HG02943 (cell line): ENCODE results near the gene PHF12.
"Not testable (repeated sequence)": the region's sequence is repeated elsewhere in the genome, so short reads cannot be mapped to it uniquely, and the experiment has no call there.

Source experiments
- ATAC-seq: cut with Tn5 transposase; IDR thresholded peaks from one replicate; pipeline ENCODE4 v1.9.1; 2021; ENCODE audit warnings: mild to moderate bottlenecking, low read depth, moderate library complexity; ENCODE audit not compliant: unreplicated experiment

Gene PHF12

DNA sequence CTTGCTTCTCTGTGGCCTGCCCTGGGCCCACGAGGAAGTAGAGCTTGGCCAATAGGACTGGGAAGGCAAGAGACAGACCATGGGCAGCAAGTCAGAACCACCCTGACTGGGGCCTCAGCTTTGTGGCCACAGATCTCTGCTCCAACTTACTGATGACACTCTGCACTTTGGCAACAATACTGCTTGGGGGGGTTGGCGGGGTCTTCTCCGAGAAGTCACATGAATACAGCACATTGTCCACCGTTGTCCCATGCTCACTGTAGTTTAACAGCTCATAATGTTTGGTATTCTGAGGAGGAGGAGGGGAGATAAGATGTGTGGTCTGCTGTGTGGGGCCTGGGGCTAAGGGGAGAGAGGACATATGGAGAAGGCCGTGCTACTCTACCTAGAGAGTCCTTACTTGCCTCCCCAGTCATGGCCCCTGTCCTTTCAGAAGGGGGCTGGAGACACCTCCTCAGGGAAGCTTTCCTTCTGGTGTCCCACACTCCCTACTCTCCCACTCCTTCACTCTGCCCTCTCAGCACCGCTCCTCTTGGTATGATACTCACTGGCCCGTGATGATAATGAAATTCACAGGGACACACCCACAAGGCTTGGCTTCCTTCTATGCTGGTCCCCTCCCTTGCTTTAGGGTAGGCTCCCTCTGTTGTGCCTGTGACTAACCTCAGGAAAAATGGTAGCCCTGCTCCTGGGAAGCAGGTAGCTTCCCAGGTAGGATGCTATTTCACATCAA is 44.4 kb downstream of the PHF12 start:
- no peak for ATAC-seq

DNA sequence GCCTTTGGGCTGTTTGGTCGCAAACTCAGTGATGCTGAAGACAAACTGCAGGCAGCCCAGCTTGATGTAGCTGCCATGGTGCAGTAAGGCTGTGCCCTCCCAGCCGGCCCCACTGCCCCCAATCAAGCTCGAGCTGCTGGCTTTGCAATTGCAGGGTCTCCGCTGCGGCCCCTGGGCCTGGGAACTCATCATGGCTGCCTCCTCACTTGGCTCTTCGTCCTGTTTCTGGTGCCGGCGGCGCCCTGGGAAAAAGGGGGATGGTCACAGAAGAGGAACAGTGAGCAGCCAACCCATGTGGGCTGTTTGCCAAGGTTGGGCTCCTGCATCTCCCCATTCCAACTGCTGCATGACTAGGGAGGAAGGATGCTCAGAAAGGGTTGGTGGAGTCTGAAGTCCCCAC is 45.0 kb downstream of the PHF12 start:
- no peak for ATAC-seq

DNA sequence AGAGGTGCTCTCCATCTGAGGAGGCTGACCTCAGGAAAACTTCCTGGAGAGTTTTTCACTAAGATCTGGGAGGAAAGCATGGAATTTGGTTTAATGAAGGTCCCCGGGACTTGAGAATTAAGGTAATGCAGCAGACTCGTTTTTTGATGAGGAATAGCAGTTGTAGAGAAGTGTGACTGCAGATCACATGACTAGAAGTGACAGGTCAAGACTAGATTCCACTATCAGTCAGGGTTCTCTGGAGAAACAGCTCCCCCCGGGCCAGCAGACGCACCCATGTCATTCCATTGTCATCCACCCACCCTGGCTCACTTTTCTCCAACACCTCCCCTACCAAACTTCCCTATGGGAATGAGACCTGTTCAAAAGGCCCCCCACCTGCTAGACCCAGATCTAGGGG is 46.5 kb downstream of the PHF12 start:
- no peak for ATAC-seq

DNA sequence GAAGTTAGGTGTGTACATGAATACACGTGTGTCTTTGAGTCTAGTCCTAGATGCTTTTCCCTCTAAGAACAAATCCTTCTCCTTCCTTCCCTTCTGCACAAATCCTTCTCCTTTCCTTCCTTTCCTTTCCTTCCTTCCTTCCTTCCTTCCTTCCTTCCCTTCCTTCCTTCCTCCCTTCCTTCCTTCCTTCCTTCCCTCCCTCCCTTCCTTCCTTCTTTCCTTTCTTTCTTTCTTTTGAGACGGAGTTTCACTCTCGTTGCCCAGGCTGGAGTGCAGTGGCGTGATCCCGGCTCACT is 47.8 kb downstream of the PHF12 start:
- not testable (repeated sequence) for ATAC-seq

DNA sequence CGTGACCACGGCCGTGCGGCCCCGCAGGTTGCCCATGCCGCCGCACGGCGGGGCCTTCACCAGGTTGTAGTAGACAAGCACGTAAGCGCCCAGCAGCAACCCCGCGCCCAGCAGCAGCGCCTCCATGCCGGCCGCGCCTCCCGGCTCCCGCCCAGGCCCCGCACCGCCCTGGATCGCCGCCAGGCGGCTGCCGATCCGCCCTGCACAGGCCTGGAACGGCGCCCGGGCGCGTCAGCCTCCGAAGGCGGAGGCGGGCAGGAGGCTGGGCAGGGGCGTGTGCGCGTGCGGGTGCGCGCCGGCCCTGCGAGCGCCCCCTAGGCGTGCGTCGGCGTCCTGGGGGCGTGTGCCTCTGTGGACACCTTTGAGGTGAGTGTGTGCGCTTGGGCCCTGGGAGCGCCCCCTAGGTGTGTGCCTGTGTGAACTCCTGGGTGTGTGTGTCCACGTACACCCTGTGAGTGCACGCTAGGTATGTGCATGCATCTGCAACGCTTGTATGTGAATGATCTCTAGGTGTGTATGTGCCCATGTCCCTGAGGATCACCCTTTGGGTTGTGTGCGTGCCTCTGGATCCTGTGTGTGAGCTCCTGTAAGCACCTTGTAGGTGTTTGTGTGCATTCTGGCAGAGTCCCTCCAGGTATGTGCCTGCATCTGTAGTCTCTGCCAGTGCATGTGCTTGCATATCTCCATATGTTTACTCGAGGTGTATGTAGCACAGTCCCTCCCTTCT is 48.3 kb downstream of the PHF12 start, which contains the start of gene DHRS13:
TSS of gene DHRS13 (minus strand) at position 261 of the 727 bp plus-strand sequence. CDS start at position 126, 135 bp downstream.
- ATAC-seq, result peak; percentile 85

DNA sequence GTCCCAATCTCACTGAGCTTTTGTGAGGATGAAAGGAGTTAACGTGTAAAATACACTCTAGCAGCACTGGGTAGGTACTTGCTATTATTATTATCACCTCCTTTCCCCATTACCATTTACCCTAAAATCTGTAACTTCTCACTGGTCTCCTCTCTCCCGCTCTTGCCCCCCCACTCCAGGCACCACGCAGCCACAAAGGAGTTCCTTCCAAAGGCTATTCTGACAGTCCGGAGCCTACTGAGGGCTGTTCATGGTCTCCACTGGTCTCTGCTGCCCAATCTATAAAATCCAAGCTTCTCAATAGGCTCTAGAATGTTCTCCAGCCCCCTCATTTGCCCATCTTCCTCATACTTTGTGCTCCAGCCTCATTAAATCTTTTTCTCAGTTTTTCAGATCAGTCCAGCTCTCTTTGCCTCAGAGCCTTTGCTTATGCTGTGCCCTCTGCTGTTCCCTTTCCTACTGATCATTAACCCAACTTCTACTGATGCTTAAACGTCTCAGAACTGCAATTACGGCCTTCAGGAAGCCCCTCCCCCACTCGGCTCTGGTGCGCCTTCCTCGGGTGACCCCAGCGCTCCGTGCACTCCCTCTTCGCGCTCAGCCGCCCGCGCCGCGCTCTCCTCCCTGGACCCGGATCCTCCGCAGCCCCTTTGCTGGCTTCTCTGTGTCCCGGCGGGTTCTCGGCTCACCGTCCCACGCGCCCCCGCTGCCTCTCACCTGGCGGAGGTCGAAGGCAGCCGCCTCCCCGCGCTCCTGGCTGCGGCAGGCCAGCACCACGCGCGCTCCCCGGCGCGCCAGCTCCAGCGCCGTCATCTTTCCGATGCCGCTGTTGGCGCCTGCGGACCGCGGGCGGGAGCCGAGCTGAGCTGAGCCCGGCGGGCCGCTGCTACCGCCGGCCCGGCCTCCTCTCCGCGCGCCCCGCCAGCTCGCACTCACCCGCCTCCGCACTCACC is 49.2 kb downstream of the PHF12 start:
- peak; percentile 37 for ATAC-seq

DNA sequence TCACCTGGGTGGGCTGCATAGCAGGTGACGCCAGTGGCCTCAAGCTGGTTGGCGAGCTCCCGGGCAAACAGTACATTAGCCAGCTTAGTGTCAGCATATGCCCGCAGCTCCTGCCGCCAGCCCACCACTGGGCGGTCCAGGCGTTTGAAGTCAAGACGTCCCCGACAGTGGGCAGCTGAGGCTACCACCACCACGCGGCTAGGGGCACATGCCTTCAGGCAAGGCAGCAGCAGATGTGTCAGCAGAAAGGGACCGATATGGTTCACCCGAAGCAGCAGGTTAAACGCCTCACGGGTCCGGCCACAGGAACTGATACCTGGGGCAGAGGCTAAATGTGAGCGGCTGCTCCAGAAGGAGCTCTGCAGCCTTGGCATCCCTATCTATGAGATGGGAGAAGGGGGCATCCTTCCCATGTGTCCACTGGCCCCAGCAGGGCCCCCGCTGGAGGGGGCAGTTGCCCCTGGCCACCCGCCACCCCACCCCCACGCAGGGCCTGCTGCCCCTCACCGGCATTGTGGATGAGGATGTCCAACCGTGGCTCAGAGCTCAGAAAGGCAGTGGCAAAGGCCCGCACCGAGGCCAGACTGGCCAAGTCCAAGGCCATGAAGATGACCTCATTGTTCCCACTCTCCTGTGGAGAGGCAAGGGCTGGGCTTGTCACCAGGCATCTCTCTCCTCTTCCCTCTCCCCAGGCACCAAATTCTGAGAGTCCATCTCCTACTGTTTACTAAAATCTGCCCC is 50.2 kb downstream of the PHF12 start:
- no peak for ATAC-seq

DNA sequence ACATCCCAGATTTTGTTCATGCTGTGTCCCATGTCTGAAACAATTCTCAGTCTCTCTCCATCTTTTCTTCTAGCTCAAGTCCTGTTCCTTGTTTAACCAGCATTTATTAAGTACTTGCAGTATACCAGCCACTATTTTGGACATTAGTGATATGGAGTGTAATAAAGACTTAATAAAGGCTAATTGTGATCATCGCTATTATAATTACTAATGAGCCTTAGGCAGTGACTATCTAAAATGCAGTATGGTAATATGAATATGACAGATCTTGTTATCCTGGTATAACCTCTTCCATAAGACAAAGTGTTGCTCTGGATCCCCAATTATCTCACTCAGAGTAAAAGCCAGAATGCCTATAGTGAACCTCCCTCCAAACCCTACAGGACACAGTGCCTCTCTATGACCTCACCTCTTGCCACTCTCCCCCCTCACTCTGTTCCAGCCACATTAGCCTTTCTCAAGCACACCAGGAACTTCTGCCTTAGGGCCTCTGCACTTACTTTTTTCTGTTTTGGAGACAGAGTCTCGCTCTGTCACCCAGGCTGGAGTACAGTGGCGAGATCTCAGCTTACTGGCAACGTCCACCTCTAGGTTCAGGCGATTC is 52.0 kb downstream of the PHF12 start:
- ATAC-seq, result no peak

DNA sequence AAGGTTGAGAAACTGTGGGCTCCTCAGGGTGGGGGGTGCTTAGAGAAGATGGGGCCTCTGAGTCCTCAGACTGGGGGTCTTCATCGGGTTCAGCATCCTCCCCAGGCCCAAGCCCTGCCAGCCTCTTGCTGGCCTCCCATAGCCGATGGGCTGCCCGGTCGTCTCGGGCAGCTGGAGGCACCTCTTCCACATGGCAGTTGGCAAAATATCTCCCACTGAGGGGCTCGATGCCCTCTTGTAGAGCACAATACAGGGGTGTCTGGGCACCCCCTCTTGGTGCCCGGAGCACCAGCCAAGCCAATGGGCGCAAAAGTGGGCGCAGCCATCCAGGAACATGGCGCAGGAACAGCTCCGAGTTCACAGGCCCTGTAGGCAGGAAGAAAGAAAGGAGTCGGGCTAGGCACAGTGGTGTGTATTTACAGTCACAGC is 52.8 kb downstream of the PHF12 start:
- no peak for ATAC-seq

DNA sequence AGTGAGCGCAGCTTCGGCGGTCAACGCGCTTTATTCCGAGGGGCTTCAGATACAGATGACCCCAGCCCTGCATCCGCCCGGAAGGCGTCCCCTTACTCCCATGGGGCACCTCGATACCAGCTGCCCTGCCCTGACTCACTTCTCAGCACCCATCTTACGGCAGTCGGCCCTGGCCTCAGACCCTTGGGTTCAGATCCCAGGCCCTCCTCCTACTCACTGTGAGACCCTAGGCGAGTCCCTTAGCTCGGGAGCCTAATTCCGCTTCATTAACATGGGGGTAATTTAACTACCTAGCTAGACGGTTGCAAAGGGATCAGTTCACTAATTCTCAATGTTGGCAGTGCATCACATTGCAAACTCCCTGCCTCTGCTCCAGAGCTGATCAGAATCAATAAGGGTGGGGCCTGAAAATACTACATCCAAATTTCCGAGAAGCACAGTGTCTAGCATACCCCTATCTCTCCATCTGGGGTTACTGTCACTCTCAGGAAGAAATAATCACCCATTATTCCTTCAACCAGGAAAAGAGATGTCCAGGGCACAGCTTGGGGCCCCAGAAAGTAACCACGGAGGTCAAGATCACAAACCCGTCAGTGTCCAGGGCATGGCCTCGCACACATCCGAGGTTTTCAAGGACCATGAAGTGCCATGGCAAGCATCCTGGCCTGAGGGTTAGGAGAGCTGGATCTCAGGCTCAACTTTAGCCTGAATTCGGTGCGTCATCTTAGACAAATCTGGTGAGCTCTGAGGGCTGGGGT is 53.4 kb downstream of the PHF12 start:
- no peak for ATAC-seq

DNA sequence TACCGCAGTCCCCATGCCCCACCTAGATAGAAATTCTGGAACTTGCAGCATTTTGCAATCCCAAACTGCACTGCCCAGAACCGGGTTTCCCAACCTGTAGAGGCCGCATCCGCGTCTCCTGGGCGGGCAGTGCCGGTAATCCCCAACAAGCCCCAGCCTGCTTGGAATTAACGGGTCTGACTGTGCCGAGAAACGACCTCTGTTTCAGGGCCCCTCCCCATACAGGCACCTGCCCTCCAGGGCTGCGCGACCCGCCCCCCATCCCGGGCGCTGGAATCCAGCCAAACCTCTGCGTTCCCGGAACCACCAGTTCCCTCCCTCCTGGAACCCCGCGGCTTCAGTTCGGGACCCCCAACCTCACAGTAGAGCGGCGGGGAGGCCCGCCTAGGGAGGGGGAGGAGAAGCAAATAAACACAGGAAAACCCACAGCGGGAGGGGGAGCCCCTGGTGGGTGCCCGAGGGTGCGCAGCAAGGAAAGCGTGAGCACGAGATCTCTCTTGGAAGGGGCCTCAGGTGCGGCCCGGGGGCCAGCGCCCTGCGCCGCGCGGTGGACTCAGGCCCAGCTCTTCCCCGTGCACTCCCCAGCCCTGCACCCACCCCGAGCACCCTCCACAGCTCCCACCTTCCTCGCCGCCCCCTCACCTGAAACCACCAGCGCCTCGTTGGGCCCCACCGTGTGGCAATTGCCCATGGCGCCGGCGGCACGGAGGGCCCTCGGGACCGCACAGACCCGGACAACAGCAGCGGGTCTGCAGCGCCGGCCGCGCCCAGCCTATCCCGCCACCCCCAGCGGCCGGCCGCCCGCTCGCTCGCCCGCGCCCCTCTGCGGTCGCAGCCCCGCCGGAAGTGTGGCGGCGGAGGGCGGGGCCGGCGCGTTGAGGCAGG is 54.2 kb downstream of the PHF12 start, which contains the start of gene FLOT2:
TSS of gene FLOT2 (minus strand) at position 850 of the 885 bp plus-strand sequence. CDS start at position 691, 159 bp downstream.
- no peak for ATAC-seq

DNA sequence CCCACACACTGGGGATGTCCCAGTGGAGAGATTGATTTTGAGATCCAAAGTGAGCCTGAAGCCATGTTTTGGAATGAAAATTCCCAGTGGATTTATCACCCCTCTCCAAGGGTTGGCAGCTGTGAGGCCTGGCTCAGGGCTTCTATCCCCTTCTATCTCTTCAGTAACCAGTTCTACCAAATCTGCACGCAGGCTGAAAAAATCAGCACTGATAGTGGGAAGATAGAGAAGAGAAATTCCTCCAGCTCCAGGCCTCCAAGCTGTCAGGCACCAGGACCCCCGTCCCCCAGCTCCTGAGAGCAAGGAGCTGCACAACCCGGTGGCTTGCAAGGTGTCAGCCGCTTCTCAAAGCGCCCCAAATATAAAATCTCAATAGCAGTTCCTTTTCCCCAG is 54.8 kb downstream of the PHF12 start:
- no peak for ATAC-seq

DNA sequence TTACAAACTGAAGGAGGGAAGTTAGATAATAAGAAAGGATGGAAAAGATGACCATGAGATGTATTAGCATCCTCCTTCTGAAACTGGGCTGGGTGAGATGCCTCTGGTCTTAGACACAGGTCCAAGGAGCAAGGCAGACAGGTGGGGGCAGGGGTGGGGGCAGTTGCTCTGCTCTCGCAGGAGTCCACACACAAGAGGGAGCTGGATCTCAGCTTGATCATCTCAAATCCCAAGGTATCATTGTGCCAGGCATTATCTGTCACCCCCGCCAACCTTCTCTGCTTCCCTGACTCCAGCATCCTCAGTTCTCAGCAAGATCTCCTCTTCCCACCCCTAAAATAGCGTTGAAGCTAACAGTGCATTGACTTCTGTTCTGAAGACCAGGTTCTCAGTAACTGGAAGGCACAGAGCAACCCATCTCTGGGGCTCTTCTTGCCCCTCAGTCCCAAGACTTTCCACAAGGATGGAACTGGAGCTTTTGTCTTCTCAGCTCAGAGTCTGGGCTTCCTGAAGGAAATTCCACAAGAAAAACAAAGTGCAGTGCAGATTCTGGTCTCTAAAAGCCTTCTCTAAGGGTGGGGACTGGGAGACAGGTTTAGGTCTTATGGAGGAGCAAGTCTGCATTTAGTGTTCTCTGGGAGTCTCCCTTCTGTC is 55.4 kb downstream of the PHF12 start:
- no peak for ATAC-seq

DNA sequence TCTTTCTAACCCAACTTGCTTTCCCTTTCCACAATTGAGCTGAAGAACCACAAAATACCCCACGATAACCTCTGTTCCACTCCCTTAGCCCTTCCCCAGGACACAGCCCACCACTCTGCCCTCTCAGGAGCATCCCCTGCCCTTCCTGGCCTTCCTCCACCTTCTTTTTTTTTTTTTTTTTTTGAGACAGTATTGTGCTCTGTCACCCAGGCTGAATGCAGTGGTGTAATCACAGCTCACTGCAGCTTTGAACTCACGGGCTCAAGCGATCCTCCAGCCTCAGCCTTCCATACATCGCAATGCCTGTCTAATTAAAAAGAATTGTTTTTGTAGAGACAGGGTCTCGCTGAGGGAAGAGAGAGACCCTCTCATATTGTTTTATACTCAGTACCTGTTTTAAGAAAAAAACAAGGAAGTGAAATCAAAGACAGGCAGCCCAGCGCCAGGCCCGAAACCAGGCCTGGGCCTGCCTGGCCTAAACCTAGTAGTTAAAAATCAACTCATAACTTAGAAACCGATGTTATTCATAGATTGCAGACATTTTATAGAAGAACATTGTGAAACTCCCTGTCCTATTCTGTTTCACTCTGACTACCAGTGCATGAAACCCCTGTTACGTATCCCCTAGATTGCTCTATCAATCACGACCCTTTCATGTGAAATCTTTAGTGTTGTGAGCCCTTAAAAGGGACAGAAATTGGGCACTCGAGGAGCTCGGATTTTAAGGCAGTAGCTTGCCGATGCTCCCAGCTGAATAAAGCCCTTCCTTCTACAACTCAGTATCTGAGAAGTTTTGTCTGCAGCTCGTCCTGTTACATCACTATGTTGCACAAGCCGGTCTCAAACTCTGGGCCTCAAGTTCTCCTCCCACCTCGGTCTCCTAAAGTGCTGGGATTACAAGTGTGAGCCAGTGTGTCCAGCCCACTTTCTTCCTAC is 57.8 kb downstream of the PHF12 start:
- ATAC-seq, result not testable (repeated sequence)

DNA sequence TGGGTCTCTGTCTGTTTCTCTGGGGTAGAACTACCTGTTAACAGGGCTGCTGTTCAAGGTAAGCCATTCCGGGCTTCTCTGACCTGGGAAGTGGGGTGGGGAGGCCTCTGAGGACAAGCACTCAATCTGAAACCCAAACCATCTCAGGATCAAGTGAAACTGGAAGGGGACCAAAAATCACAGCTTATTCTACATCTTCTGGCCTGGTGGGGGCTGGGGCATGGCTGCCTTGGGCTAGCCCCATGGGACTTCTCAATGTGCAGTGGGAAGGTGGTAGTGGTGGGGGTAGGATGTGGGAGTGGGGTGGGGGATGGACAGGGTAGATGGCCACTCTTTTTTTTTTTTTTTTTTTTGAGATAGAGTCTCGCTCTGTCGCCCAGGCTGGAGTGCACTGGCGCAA is 59.3 kb downstream of the PHF12 start:
- ATAC-seq, result no peak

DNA sequence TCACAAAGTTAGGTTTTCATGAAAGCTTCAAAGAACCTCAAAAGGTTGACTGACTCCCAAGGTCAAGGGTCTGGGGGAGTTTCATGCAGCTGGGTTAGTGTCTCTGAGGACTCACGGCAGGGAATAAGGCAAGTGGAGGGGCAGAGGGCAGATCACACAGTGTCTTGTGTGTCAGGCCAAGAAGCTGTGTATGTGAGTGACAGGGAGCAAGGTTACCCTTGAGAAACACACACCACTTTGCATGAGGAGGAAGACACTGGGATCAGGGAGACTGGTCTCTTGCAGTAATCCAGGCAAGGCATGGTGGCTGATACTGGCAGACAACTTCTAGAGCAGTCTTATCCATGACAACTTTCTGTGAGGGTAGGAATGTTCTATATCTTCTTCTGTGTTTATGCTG is 60.1 kb downstream of the PHF12 start:
- ATAC-seq, result no peak

DNA sequence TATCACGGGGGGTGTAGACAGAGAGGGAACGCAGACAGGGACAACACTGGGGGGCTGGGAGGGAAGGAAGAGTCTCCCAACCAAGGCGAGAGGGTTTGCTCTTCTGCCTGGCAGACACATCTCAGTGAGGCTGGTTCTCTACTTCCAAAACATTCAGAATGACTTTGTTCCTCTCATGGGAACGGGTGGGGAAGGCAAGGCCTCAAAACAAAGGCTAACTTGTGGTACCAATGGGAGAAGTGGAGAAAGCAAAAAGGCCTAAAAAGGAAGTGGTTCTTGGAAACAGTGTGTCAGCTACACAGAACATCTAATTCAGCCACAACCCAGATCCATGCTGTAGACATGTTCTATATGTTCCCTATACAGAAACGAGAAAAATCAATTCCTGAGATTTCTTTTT is 61.3 kb downstream of the PHF12 start:
- no peak for ATAC-seq
